Fibroblast of peridontal ligament (primary cell): ENCODE data around the gene ADARB2.
"Not testable (repeated sequence)": the region's sequence is repeated elsewhere in the genome, so short reads cannot be mapped to it uniquely, and the experiment has no call there.

Experiments used
- DNase-seq: peaks from one replicate; pipeline ENCODE4 v3.0.0-alpha.2; 2010; ENCODE audit errors: extremely low read depth

The ADARB2 gene

DNA sequence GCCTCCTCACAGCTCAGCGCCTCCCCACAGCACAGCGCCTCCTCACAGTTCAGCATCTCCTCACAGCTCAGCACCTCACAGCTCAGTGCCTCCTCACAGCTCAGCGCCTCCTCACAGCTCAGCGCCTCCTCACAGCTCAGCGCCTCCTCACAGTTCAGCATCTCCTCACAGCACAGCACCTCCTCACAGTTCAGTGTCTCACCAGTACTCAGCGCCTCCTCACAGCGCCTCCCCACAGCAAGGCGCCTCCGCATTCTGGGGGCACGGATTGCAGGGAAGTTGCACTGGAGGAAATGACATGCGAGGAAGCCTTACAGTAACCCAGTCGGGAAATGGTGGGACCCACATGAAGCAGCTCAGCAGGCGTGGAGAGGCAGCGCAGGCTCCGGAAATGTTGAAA, 409.6 kb downstream of the ADARB2 start:
- no peak for DNase-seq

DNA sequence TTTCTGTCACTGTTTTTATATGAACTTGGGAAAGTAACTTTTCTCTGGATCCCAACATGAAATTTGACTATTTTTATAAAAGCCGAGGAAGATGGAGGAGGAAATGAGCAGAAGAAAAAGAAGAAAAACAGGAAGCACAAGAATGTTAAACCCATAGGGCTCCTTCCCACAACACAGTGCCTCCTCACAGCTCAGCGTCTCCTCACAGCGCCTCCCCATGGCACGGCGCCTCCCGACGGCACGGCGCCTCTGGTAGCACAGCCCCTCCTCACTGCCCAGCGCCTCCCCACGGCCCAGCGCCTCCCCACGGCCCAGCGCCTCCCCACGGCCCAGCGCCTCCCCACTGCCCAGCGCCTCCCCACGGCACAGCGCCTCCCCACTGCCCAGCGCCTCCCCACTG, 410.8 kb downstream of the ADARB2 start:
- DNase-seq, result not testable (repeated sequence)

DNA sequence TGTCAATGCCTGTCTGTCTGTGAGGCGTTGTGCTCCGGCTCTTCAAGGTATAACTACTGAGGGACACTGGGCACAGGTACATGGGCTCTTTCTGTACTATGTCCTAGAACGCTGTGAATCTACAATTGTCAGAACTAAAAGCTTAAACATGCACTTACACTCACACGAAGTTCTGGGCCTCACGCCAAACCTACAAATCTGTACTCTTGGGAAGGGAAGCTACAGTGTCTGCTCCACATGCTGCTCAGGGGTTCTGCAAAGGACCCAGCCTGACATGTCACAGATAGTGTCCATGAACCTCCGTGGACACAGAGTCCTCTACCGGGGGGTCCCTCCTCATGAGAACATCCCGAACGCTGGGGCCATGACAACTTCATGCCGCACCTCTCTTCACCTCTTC, 412.4 kb downstream of the ADARB2 start:
- no peak for DNase-seq

DNA sequence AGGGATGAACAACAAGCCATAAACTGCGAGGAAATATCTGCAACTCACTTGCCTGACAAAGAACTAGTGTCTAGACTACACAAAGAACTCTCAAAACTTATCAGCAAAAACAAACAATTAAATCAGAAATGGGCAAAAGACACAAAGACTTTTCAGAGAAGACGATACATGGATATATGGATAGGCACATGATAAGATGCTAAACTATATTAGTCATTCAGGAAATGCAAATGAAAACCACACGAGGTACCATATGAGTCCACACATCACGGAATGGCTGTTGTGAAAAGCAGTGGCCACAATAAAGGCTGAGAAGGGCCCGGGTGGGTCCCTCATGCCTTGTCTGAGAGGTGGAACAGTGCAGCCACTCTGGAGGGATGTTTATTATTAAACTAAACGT, 413.4 kb downstream of the ADARB2 start:
- no peak for DNase-seq

DNA sequence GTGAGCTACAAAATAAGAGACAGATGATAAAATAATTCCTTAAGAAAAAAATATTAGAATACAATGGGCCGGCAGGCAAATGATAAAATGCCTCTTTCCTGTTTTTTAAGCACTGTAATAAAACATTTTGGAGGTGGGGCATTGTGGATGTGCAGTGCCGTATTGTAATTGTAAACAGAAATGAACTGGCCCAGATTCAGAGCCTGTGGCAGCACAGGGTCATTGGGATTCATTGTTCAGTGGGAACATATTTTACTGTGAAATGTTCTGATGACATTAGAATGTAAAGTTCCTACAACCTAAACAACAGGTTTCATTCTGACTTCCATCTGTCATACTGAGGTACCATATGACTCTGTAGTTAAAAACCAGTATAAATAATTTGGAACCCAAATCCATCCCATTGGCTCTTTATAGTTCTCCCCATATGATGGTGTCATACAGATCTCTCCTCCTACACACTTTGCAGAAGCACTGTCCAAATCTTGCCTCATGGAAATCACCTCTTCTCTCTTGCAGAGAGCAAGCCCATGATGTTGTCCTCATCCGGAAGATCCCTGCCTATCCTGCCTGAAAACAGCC, 416.5 kb downstream of the ADARB2 start:
- no peak for DNase-seq

DNA sequence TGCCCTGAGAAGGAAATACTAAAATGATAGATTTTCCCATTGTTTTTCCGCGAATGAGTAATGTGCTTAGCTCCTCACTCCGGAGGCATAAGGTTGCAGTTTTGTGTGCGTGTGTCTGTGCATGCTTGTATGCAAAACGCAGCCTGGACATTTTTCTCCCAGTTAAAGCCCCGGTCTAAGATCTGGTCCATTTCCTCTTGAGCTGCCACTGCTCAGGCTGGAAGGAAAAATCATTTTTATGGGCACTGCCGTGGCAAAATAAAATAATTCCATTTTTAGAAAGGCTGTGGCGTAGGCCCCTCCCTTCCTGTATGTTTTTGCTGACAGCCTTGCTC, 420.5 kb downstream of the ADARB2 start:
- DNase-seq, result no peak

DNA sequence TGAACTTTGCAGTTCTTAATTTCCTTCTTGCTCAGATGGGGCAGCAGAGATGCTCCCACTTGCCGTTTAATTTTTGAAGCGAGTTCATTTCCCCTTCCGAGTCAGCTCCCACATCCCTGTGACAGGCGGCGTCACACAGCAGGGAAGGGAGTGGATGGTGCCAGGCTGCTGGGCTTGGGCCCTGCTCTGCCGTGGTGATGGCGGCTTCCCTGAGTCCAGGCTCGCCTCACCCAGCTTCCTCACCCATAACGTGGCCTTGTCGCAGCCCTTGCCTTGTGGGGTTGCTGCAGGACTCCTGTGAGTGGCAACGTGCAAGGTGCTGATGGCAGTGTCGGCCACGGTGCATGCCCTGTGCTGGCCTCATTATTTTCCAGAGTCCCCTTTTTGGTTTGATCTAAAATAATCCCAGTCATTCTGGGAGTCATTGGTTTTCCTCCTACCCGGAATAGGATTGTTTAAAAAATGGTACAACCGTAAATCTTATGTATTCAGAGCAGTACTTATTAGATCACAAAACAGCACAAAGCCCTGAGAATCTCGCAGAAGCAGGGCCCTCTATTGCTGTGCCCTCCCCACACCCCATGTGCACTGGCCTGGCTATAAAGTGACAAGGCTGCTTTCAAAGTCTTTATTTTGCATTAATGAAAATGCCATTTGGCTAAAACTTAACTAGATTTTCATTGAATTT, 421.1 kb downstream of the ADARB2 start:
- no peak for DNase-seq

DNA sequence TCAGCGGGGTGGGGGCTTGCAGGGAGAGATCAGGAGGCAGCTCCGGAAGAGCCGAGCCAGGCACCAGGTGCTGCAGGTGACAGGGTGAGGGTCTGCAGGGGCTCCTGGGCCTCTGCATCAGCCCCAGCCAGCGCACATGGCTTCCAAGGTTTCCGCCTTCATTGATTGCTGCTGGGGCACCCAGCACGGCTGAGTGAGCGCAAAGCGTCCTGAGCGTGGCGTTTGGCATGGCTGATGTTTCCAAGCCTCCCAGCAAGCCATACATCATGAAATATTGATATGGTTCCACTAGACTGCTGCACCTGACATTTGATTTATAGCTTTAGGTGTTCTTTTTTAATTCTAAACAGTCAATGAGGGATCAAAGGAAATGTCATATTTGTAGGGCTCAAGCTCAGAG, 422.1 kb downstream of the ADARB2 start:
- DNase-seq, result no peak

DNA sequence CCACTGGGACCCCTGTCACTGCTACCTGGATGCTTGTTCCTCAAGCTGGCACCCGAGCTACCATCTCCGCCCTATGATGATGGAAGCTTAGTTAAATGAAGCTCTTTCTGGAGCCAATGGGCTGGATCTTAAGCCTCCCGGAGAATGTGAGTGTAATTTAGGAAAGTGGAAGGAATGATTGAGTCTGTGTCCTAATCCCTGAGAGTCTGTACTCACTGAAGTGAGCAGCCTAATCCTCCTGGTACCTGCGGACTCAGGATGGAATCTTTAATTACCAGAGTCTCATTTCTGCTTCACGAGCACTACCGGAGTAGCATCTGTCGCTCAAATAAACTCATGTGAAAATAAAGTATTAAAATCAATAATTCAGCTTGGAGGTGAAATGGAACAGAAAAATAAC, 425.6 kb downstream of the ADARB2 start:
- no peak for DNase-seq

DNA sequence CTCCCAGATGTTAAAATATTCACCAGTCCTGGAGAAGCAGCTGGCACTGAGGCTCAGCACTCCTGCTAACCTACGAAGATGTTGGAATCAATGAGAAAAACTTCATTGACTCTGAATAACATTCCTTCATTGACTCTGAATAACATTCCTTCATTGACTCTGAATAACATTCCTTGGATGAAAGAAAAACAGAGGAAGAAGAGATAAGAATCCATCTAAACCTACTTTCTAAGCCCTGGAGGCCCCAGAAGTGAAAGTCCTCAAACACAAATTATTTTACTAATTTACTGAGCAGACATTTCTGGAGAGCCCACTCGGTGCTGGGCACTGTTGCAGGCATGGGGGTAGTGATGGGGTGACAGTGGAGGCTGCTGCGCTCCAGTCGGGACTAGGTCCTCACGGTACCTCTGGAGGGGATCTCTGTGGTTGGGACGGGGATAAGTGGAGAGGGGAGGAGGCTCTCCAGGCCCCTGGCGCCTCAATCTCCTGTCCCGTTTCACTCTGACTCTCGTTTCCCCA, 427.0 kb downstream of the ADARB2 start:
- DNase-seq, result no peak

DNA sequence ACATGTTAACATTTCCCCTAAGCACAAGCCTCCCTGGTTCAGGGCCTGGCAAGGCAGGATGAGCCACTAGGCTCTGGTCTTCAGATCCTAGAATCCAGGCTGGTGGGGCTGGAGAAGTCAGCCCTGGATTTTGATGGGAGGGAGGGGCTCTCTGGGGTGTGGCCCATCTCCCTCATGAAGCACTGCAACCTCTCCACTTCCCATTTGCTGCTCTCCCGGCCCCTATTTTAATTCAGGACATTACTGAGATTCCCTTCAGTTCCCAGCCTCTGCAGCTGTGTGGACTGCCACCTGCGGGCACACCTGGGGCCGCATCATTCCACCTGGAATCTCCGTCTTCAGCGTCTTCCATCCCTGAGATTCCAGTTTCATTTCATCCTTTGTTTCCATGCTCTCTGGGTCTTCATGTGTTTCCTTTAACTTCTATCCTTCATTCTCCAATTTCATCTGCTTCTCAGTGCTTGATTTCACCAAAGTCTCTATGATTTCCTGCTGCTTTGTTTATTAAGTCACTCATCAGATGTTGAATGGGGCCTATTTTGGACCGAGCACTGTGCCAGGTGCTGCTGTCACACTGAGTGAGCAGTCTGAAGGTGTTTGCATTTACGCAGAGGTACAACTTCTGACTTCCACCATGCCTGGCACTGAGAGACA, 427.6 kb downstream of the ADARB2 start:
- DNase-seq, result no peak

DNA sequence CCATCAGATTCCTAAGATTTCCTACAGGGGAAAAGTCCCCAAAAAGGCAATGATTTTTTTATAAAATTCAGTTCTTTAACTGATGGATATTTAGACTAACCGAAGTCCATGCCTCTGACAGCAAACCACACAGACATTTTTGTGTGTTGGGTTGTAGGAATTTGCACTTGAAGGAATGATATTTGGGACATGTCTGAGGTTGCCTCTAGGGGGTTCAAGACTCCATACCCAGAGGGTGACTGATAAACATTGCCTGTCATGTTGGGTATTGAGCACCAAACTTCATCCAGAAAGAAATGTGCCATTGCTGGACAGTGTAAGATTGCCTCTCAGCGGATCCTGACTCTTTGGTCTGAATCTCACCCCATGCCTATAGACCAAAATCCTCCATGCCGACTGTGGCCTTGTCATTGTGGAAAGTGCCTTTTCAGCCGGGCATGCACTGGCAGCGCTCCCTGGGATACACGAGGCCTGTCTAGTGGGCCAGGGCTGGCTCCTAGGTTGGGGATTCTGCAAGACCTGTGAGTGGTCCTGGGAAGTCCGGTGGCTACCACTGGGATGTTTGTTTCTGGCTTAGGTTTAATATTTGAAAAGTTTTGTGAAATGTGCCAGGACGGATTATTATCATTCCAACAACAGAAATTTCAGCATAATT, 428.2 kb downstream of the ADARB2 start:
- DNase-seq, result no peak

DNA sequence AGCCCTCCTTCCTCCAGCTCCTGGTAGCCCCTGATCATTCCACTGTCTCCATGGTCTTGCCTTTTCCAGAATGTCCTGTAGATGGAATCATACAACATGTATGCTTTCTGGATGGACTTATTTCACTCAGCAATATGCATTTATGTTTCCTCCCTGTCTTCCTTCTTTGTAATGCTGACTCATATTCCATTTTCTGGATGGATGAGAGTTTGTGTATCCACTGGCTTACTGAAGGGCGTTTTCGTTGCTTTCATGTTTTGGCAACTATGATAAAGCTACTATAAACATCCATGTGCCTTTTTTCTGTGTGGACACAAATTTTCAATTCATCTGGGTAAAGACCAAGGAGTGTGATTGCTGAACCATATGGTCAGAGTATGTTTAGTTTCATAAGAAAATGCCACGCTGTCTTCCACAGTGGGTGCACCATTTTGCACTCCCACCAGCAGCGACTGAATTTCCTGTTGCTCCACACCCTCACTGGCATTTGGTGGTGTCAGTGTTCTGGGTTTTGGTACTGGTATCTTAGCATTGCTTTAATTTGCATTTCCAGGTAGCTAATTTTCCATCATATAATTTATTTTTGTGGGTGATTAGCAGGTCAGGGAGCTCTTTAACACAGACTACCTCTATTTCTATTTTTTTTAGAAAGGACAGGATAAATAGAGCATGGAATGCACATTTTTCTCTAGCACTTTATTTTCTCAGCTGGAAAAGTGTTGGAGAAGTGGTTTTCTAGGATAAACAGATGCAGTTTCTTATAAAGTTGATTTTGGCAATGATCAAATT, 429.0 kb downstream of the ADARB2 start:
- DNase-seq, result no peak

DNA sequence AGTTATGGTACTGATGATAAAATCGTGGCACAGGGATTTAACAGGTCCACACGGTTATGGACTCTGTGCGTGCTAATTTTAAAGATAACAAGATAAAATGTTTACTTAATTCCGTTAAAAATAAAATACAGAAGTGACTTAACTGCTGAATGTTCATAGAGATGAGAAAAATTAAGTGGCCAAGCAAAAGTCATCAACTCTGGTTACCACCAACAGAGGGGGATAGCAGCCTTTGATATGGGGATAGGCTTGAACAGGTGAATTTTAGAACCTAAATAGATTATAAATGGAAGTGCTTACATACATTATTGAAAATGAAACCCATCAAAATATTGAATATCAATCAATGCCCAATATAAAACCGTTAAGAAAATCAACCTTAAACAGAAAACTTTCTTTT, 436.2 kb downstream of the ADARB2 start:
- no peak for DNase-seq

DNA sequence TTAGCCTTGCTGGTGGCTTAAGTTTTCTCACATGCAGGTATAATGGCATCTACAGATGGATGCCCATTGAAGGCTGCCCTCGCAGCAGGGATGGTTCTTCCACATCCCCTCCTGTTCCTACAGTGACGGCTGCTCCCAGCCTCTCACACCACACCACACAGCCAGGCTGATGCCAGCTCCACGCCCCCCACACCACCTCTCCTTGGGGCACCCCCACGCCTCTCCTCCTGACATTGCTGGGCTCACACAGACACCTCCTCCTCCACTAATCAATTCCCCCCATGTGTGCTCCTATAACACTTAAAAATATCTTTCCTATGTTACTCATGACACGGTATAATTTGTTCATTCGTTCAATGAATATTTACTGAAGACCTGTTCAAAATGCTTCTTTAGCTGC, 437.1 kb downstream of the ADARB2 start:
- no peak for DNase-seq

DNA sequence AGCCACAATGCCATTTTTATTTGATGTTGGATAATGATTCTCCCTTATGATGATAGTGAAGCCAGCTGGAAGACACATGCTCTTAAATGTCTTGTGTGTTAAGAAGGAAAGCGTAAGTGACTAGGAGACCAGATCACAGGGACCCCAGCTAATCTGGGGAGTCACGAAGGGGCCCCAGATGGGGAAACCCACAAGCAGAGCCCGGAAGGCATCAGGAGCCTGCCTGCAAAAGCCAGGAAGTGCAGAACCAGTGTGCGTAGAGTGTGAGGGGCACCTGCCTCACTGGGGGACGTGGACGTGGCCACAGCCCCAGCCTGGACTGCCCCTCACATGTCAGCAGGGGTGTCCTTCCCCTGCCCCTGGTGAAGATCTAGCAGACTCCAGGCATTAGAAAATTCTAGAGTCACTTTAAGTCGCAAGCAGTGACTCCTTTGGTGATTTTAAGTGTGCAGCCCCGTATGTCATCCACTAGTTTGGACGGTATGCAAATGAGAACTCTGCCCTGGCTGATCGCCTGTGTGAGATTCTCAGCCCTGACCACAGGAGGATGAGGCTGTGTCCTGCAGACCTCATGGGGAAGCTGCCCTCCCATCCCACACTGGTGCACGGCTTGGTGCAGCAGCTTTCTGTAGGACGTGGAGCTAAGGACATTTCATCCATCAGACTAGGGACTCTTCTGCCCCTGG, 438.1 kb downstream of the ADARB2 start:
- no peak for DNase-seq

DNA sequence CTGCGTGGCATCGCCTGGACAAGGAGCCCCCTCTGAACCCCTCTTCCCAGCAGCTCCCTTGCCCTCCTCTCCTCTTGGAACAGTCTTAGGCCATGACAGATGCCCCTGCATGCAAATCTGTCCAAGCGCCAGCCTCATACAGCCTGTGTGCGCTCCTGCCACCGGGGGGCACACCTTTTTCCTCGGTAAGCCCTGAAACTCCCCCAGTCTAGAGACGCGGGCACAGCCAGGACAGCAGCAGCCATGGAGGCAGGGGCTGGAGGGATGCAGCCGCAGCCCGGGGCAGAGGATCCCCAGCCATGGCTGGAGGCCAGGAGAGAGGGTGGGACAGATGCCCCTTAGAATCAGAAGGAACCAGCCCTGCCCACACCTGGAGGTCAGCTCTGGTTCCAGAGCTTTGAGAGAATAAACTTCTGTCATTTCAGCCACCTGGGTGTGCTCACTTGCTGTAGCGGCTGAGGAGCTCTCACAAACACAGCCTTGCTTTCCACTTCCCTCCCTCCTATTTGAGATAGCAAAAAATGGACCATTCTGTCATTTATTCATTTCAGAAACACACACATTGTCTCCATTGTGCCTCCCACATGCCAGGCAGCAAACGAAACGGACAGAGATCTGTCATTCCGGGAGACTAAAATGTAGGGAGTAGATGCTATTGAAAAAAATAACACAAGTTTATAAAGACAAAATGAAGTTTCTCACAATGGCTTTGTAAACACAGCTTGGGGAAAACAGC, 439.6 kb downstream of the ADARB2 start:
- DNase-seq, result no peak

DNA sequence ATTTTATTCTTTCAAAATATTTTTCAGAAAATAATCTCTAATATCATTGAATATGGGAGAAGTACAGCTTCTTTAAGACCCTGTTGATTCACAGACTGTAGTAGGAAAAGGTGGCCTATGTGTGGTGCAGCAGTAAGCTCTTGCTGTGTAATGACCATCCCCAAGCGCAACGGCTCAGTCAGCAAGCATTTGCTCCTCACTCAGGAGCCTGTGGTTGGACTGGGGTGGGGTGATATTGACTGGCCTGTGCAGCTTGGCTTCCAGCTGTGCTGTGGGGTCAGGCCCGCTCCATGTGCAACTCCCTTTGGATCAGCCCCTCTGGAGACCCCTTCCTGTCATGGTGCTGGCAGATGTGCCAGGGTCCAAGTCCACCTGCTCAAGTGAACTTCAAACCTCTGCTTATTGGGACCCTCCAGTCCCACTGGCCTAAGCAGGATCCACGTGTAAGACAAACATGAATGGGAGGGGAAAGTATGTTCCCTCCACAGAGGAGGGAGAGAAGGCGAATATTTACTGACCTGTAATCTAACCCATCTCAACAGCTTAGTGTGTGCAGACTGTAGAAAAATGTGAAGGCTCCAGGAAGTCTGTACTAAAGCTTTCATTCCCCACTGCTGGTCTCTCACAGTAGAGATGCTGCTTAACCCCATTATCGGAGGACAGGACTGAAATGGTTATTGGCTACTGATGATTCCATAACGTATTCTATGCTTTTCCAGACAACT, 441.4 kb downstream of the ADARB2 start:
- DNase-seq, result no peak

DNA sequence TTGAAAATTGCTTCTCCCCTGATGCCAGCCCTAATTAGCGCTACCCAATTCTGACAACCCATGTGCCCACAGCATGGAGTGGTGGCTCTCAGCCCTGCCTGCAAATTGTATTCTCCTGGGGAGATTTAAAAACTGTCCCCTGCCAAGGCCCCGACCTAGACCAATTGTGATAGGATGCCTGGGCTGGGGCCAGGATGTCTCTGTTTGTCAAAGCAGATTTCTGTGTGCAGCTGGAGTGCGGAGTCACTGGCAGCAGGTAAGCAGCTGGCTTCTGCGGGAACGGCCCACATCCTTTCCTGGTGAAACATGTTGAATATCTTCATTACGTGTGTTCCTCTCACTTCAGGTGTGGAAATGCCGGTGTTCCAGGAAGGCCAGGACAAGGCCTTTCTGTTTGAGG, 442.6 kb downstream of the ADARB2 start:
- DNase-seq, result no peak
